Measurements from ENCODE around the gene PAXX. TPM values are rescaled to one million over a fixed set of nuclear protein-coding genes. Genes with fewer than 3 reads are reported as not detected.

PAXX gene
- total and polyA plus RNA-seq, 2 donors (not counting 1 experiment from before 2014, with no cell fraction given): 6.1 to 13.7 TPM

- H4K20me1 ChIP-seq (ENCODE audit: control insufficient read depth, extremely low read depth, insufficient read depth, low read length): no peaks in the 10 kb centered on the region
- no peaks in the 10 kb centered on the region for H3K4me1 ChIP-seq (ENCODE audit: control insufficient read depth, extremely low read depth, insufficient read depth, low read length)
- H3K36me3 ChIP-seq (ENCODE audit: control insufficient read depth, insufficient read depth, low read length): peaks cover 11% of the 10 kb centered on the region
- DNase-seq (ENCODE audit: low read depth in 2 of 2): no peak
- H3K27ac ChIP-seq (ENCODE audit: insufficient read depth, low read length): no peak overlapping the region
- no peak overlapping the region for H3K9ac ChIP-seq (ENCODE audit: insufficient read depth, low read length)
- H3K9me3 ChIP-seq (ENCODE audit: control insufficient read depth, insufficient read depth, low read depth, low read length): no peaks in the 10 kb centered on the region
- TF ChIP-seq EZH2 (IDR thresholded peaks at IDR 0.05; ENCODE audit: low read length, missing control alignments): no peak
- TF ChIP-seq, protein P1, sequence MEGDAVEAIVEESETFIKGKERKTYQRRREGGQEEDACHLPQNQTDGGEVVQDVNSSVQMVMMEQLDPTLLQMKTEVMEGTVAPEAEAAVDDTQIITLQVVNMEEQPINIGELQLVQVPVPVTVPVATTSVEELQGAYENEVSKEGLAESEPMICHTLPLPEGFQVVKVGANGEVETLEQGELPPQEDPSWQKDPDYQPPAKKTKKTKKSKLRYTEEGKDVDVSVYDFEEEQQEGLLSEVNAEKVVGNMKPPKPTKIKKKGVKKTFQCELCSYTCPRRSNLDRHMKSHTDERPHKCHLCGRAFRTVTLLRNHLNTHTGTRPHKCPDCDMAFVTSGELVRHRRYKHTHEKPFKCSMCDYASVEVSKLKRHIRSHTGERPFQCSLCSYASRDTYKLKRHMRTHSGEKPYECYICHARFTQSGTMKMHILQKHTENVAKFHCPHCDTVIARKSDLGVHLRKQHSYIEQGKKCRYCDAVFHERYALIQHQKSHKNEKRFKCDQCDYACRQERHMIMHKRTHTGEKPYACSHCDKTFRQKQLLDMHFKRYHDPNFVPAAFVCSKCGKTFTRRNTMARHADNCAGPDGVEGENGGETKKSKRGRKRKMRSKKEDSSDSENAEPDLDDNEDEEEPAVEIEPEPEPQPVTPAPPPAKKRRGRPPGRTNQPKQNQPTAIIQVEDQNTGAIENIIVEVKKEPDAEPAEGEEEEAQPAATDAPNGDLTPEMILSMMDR (conservative IDR thresholded peaks at IDR 0.05 in 1 of 2, IDR thresholded peaks at IDR 0.05 in 1 of 2; ENCODE audit: low read depth in 1 of 2, low read length in 2 of 2): no peak
- no peak overlapping the region for H3K4me3 ChIP-seq (replicated peaks in 1 of 4; ENCODE audit: control extremely low read depth in 1 of 4, insufficient read depth in 1 of 4, low read depth in 3 of 4, low read length in 4 of 4)
- H3K27me3 ChIP-seq (ENCODE audit: control insufficient read depth, insufficient read depth, low read length): no peaks in the 10 kb centered on the region
- H3K4me2 ChIP-seq (ENCODE audit: extremely low read depth, insufficient read depth, low read length): no peak overlapping the region
- H2AFZ ChIP-seq (ENCODE audit: low read length): no peak overlapping the region
- no peaks in the 10 kb centered on the region for H3K79me2 ChIP-seq (ENCODE audit: control insufficient read depth, insufficient read depth, low read length)
Measured at GRCh38 chr9:137016436-137016835, 24.2 kb downstream of the PAXX start.

DNA sequence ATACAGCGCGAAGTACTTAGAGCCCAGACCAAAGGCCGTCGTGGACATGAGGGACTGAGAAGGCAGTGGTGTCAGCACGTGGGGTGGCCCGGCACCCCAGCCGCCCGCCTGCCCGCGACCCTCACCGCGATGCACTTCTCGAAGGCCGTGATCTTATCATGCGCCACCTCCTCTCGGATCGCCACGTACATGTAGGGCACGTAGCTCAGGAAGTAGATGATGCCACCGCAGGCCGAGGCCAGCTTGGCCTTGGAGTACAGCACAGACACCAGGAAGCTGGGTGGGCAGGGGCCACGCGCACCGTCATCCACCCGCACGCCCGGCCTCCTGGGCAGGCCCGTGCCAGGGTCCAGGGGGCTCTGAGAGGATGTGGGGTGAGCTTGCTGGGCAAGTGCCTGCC, 24.8 kb downstream of the PAXX start:
- DNase-seq (ENCODE audit: low read depth in 2 of 2): no peak
- Histone ChIP-seq H3K4me2 (ENCODE audit: extremely low read depth, insufficient read depth, low read length) (no peak overlapping the region), H3K4me1 (ENCODE audit: control insufficient read depth, extremely low read depth, insufficient read depth, low read length) (no peaks in the 10 kb centered on the region), H2AFZ (ENCODE audit: low read length) (no peak overlapping the region), H3K79me2 (ENCODE audit: control insufficient read depth, insufficient read depth, low read length) (no peaks in the 10 kb centered on the region), H3K36me3 (ENCODE audit: control insufficient read depth, insufficient read depth, low read length) (peaks cover 10% of the 10 kb centered on the region), H4K20me1 (ENCODE audit: control insufficient read depth, extremely low read depth, insufficient read depth, low read length) (no peaks in the 10 kb centered on the region), H3K27me3 (ENCODE audit: control insufficient read depth, insufficient read depth, low read length) (no peaks in the 10 kb centered on the region), H3K9me3 (ENCODE audit: control insufficient read depth, insufficient read depth, low read depth, low read length) (no peaks in the 10 kb centered on the region), H3K27ac (ENCODE audit: insufficient read depth, low read length) (no peak overlapping the region), H3K9ac (ENCODE audit: insufficient read depth, low read length) (no peak overlapping the region), H3K4me3 (replicated peaks in 1 of 4; ENCODE audit: control extremely low read depth in 1 of 4, insufficient read depth in 1 of 4, low read depth in 3 of 4, low read length in 4 of 4) (no peak overlapping the region)
- TF ChIP-seq EZH2 (IDR thresholded peaks at IDR 0.05; ENCODE audit: low read length, missing control alignments): no peak
- TF ChIP-seq, protein P1 (conservative IDR thresholded peaks at IDR 0.05 in 1 of 2, IDR thresholded peaks at IDR 0.05 in 1 of 2; ENCODE audit: low read depth in 1 of 2, low read length in 2 of 2): no peak

- H3K4me3 ChIP-seq (replicated peaks in 1 of 4; ENCODE audit: control extremely low read depth in 1 of 4, insufficient read depth in 1 of 4, low read depth in 3 of 4, low read length in 4 of 4): no peak overlapping the region
- H3K27ac ChIP-seq (ENCODE audit: insufficient read depth, low read length): no peak overlapping the region
- H3K27me3 ChIP-seq (ENCODE audit: control insufficient read depth, insufficient read depth, low read length): no peaks in the 10 kb centered on the region
- no peak for DNase-seq (ENCODE audit: low read depth in 2 of 2)
- H3K4me2 ChIP-seq (ENCODE audit: extremely low read depth, insufficient read depth, low read length): no peak overlapping the region
- H3K4me1 ChIP-seq (ENCODE audit: control insufficient read depth, extremely low read depth, insufficient read depth, low read length): no peaks in the 10 kb centered on the region
- TF ChIP-seq, protein P1 (conservative IDR thresholded peaks at IDR 0.05 in 1 of 2, IDR thresholded peaks at IDR 0.05 in 1 of 2; ENCODE audit: low read depth in 1 of 2, low read length in 2 of 2): no peak
- no peak for TF ChIP-seq EZH2 (IDR thresholded peaks at IDR 0.05; ENCODE audit: low read length, missing control alignments)
- H3K9ac ChIP-seq (ENCODE audit: insufficient read depth, low read length): no peak overlapping the region
- no peaks in the 10 kb centered on the region for H4K20me1 ChIP-seq (ENCODE audit: control insufficient read depth, extremely low read depth, insufficient read depth, low read length)
- no peak overlapping the region for H2AFZ ChIP-seq (ENCODE audit: low read length)
- peaks cover 10% of the 10 kb centered on the region for H3K36me3 ChIP-seq (ENCODE audit: control insufficient read depth, insufficient read depth, low read length)
- no peaks in the 10 kb centered on the region for H3K79me2 ChIP-seq (ENCODE audit: control insufficient read depth, insufficient read depth, low read length)
- no peaks in the 10 kb centered on the region for H3K9me3 ChIP-seq (ENCODE audit: control insufficient read depth, insufficient read depth, low read depth, low read length)
Measured at GRCh38 chr9:137017791-137018497, 25.7 kb downstream of the PAXX start.
